Upper lobe of left lung (tissue), 6 donors: ENCODE measurements around the gene ERV3-1. TPM values are rescaled to one million over a fixed set of nuclear protein-coding genes. Genes with fewer than 3 reads are reported as not detected.
A peak's percentile ranks its signal among the peaks of the same experiment; 100 is the strongest.
"Not testable (repeated sequence)": the region's sequence is repeated elsewhere in the genome, so short reads cannot be mapped to it uniquely, and the experiment has no call there.

Source experiments
- ATAC-seq, 2 donors: fragments of 200-7000 bp; cut with Tn5 transposase; one replicate each; pipeline ENCODE4 v1.9.1; 2022; ENCODE audit warnings: mild to moderate bottlenecking in 2 of 2, moderate library complexity in 2 of 2; ENCODE audit not compliant: low FRiP score in 2 of 2
- DNase-seq, 2 donors: peaks; one replicate each; pipeline ENCODE4 v3.0.0-alpha.2; 2019 to 2020
- H3K27ac ChIP-seq, 4 donors: fragments of 200-600 bp; sonication (generic); one replicate each; pipeline ENCODE4 v1.5.1; 2016 to 2019
- H3K27me3 ChIP-seq, 4 donors: fragments of 200-600 bp; sonication (generic); one replicate each; pipeline ENCODE4 v1.5.1; 2017 to 2019
- H3K36me3 ChIP-seq, 4 donors: fragments of 200-600 bp; sonication (generic); one replicate each; pipeline ENCODE4 v1.5.1; 2016 to 2019
- H3K4me1 ChIP-seq, 4 donors: fragments of 200-600 bp; sonication (generic); one replicate each; pipeline ENCODE4 v1.5.1; 2018 to 2019
- H3K4me3 ChIP-seq, 4 donors: fragments of 200-600 bp; sonication (generic); one replicate each; pipeline ENCODE4 v1.5.1; 2017 to 2019; ENCODE audit warnings: mild to moderate bottlenecking in 2 of 4, moderate library complexity in 1 of 4
- H3K9me3 ChIP-seq, 4 donors: fragments of 200-600 bp; sonication (generic); one replicate each; pipeline ENCODE4 v1.5.1; 2018 to 2019
- EP300 ChIP-seq, 4 donors: sonication (generic); formaldehyde crosslinking; IDR thresholded peaks; one replicate each; pipeline ENCODE4 v1.5.1; 2017; ENCODE audit warnings: antibody characterized with exemption in 4 of 4, control low read depth in 2 of 4
- POLR2A ChIP-seq, 4 donors: fragments of 450-650 bp; IDR thresholded peaks; one replicate each; pipeline ENCODE4 v1.5.1; 2016 to 2017; ENCODE audit warnings: antibody characterized with exemption in 4 of 4, mild to moderate bottlenecking in 2 of 4
- POLR2AphosphoS5 ChIP-seq, 2 donors: sonication (generic); formaldehyde crosslinking; IDR thresholded peaks; one replicate each; pipeline ENCODE4 v1.5.1; 2017; ENCODE audit warnings: antibody characterized with exemption in 2 of 2
- WGBS, 2 donors: methylation state at CpG; one replicate each; pipeline ENCODE4 v1.1.5; 2017 to 2018; 5-methylcytosine and 5-hydroxymethylcytosine counted together
- total RNA-seq, 6 donors: library from RNA; depleted of rRNA in 4 of 6; stranded (reverse); fragments of >200 nt in 4 of 6; gene quantifications; one replicate each; pipeline versions ENCODE4 v1.1.0 to v1.2.1, GENCODE V29; 2016 to 2021
- TF ChIP-seq, protein P1 (sequence below), 6 experiments: fragments of 450-650 bp in 4 of 6; fragments of 200-600 bp in 2 of 6; sonication (generic) in 2 of 6; IDR thresholded peaks; one replicate each; pipeline ENCODE4 v1.5.1; 2016 to 2019; ENCODE audit warnings: antibody characterized with exemption in 6 of 6
- donor health status: DM: no; HTN: no; CAD: no; lungs with moderate emphysema.
- donor health status: DM: no; HTN: yes; CAD: no; lungs with severe emphysema.

The ERV3-1 gene
- total RNA-seq, 6 donors from 2014 or later: 17.9 to 38.8 (median 25.3) TPM

DNA sequence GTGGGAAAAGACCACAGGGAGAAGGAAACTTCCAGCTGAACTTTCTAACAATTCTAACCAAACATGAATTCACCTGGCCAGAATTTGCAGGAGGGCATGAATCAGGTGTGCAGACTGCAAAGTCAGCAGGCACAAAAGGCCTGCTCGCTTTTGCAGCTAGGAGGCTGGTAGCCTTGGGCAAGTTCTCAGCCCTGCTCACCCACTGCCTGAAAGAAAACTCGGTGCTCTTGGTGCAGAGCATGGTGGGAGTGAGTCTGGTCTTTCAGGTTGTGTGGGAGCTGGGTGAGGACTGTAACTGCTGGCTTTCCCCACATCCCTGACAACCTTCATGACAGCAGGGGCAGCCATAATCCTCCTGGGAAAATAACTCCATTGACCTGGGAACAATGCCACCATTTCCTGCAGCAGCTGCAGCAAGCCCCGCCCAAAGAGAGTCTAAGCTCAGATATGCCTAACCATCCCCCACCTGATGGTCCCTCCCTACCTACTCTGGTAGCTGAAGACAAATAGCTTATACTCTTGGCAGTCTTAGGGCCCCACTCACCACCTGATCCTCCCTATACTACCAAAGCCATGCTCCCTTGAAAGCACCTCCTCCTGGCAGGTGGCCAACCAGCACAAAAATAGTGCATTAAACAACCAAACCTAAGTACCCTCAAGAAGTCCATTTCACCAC, 47.3 kb downstream of the ERV3-1 start:
- Histone ChIP-seq H3K4me3 (no peak overlapping the region), H3K27me3 (no peaks in the 10 kb centered on the region), H3K9me3 (peaks cover 0 to 11% (median 0%) of the 10 kb centered on the region in 4 donors), H3K36me3 (no peaks in the 10 kb centered on the region), H3K27ac (no peak overlapping the region), H3K4me1 (no peaks in the 10 kb centered on the region)
- TF ChIP-seq EP300 (IDR thresholded peaks at IDR 0.05) (no peak), POLR2A (IDR thresholded peaks at IDR 0.05) (no peak), POLR2AphosphoS5 (IDR thresholded peaks at IDR 0.05) (no peak)
- TF ChIP-seq, protein P1, sequence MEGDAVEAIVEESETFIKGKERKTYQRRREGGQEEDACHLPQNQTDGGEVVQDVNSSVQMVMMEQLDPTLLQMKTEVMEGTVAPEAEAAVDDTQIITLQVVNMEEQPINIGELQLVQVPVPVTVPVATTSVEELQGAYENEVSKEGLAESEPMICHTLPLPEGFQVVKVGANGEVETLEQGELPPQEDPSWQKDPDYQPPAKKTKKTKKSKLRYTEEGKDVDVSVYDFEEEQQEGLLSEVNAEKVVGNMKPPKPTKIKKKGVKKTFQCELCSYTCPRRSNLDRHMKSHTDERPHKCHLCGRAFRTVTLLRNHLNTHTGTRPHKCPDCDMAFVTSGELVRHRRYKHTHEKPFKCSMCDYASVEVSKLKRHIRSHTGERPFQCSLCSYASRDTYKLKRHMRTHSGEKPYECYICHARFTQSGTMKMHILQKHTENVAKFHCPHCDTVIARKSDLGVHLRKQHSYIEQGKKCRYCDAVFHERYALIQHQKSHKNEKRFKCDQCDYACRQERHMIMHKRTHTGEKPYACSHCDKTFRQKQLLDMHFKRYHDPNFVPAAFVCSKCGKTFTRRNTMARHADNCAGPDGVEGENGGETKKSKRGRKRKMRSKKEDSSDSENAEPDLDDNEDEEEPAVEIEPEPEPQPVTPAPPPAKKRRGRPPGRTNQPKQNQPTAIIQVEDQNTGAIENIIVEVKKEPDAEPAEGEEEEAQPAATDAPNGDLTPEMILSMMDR (IDR thresholded peaks at IDR 0.05): no peak
- ATAC-seq (no peak), DNase-seq (no peak)
- 76 to 79% methylated on average over 3 of the region's 3 CpGs for WGBS, 2 donors

DNA sequence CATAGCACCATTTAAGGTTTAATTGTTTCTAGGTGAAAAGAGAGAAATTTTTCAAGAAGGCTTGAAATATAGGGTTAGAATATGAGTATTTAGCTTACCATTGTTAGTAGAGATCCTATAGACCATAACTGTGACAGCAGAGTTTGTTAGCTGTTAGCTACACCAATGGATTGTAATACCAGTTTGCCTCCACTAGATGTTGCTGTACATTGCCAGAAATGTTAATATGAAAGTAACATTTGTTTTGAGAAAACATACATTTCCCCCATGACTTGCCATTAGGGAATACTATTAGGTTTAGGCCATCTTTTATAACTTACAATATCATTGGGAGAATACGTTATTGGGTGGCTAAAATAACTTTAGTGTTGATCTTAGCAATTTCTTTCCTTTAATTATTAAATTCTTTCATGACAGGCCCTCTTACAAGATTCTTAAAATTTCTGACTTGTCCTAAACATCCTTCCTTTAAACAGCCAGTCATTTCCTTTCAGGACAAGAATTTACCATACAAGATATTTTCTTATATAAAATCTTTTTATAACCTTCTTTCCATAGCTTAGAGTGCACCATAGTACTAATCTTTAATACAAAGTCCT, 55.1 kb downstream of the ERV3-1 start:
- Histone ChIP-seq H3K9me3 (no peaks in the 10 kb centered on the region), H3K36me3 (no peaks in the 10 kb centered on the region), H3K27me3 (peaks cover 0 to 13% (median 11%) of the 10 kb centered on the region in 4 donors), H3K27ac (peak overlapping the region in 1 of 4 donors; percentile 23), H3K4me3 (no peak overlapping the region), H3K4me1 (peaks cover 7 to 21% (median 9%) of the 10 kb centered on the region in 4 donors)
- TF ChIP-seq, protein P1 (IDR thresholded peaks at IDR 0.05): peak; percentile 68 to 91 (median 88)
- no peak for TF ChIP-seq POLR2A (IDR thresholded peaks at IDR 0.05)
- DNase-seq: no peak
- ATAC-seq: peak; percentile 70 to 81
- WGBS, 2 donors: 6 to 7% methylated on average over 1 of the region's 1 CpG

DNA sequence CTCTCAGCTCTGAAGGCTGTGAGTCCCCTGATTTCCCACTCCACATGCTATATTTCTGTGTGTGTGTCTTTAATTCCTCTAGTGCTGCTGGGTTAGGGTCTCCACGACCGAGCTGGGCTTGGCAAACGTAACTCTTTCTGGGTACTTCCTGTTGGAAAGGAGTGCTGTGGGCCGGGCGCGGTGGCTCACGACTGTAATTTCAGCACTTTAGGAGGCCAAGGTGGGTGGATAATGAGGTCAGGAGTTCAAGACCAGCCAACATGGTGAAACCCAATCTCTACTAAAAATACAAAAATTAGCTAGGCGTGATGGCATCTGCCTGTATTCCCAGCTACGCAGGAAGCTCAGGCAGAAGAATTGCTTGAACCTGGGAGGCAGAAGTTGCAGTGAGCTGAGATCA, 55.8 kb downstream of the ERV3-1 start:
- H3K4me3 ChIP-seq: not testable (repeated sequence)
- H3K27ac ChIP-seq: peak overlapping the region in 1 of 4 donors; percentile 23

DNA sequence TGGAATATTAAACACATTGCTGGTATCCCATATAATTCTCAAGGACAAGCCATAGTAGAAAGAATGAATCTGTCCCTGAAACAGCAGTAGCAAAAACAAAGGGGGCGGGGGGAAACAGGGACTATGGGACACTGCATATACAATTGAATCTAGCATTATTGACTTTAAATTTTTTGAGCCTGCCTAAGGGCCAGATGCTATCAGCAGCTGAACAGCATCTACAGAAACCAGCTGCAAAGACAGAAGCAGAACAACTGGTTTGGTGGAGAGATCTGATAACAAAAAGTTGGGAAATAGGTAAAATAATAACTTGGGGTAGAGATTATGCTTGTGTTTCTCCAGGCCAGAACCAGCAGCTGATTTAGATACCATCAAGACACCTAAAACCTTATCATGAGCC, 57.7 kb downstream of the ERV3-1 start:
- Histone ChIP-seq H3K4me1 (peaks cover 7 to 21% (median 9%) of the 10 kb centered on the region in 4 donors), H3K27me3 (peaks cover 0 to 13% (median 11%) of the 10 kb centered on the region in 4 donors)
- DNase-seq, H3K27ac ChIP-seq, H3K36me3 ChIP-seq, H3K9me3 ChIP-seq, ATAC-seq, H3K4me3 ChIP-seq: not testable (repeated sequence)
- 95 to 100% methylated on average over 1 of the region's 1 CpG for WGBS, 2 donors

More for the DNA sequence above, 55.8 kb downstream of the ERV3-1 start:
- peak; percentile 35 to 79 for DNase-seq
- peaks cover 0 to 13% (median 11%) of the 10 kb centered on the region in 4 donors for H3K27me3 ChIP-seq
- H3K9me3 ChIP-seq, ATAC-seq, H3K36me3 ChIP-seq: not testable (repeated sequence)
- H3K4me1 ChIP-seq: peaks cover 7 to 21% (median 9%) of the 10 kb centered on the region in 4 donors
- 16 to 32% methylated on average over 8 to 9 of the region's 9 CpGs for WGBS, 2 donors

DNA sequence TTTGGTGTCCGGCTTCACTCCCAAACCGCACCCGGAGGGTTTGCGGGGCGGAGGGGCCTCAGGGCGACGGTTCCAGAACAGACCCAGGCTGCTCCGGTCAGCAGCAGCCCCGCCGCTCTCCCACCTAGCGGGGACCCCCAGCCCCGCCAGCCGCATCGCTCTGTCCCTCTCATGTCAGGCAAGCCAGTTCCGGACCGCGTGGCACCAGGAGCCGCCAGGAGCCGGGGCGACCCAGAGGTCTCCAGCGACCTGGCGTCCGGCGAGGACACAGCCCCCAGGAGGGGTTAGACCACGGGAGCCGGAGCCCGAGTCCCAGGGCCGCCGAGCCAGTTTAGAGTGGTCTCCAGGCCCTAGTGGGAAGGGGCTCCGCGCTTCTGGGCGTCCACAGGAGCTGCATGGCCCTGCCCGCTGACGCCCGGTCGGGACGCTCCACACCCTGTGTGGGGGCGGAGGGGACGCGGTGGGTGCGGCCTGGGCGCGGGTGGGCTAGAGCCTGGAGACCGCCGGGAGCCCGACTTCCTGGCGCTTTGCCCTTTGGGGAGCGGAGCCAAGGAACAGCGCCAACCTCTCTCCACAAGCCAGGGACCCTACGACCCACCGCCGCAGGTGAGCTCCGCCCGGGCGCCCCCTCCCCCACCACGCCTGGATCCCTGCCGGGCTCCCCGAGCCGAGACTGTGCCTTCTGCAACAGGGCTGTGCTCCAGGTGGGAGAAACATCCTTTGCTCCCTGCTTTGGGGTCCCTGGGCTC, 59.1 kb downstream of the ERV3-1 start:
- peak in 1 of 2 donors; percentile 86 for DNase-seq
- Histone ChIP-seq H3K9me3 (no peaks in the 10 kb centered on the region), H3K27ac (no peak overlapping the region), H3K4me3 (peak overlapping the region in 3 of 4 donors; percentile 39 to 52 (median 52)), H3K4me1 (peaks cover 7 to 21% (median 9%) of the 10 kb centered on the region in 4 donors), H3K27me3 (peaks cover 0 to 13% (median 11%) of the 10 kb centered on the region in 4 donors), H3K36me3 (no peaks in the 10 kb centered on the region)
- 2% methylated on average over 46 of the region's 59 CpGs; no CpG with 5 or more reads in 1 of the 2 donors for WGBS, 2 donors
- peak; percentile 63 to 65 for ATAC-seq
- TF ChIP-seq, protein P1 (IDR thresholded peaks at IDR 0.05): no peak
- TF ChIP-seq POLR2AphosphoS5 (IDR thresholded peaks at IDR 0.05) (no peak), EP300 (IDR thresholded peaks at IDR 0.05) (no peak), POLR2A (IDR thresholded peaks at IDR 0.05) (no peak)
